Measurements from ENCODE around the gene RPP14.

Gene RPP14

GRCh38 chr3:58332575-58333188, 26.6 kb downstream of the RPP14 start, which contains the start of gene PXK:
PXK (plus strand) TSS chr3:58332892; CDS start chr3:58332989, 97 bp downstream.
- H2AK5ac ChIP-seq (ENCODE audit: low read length) = no peak within 1 kb of the TSS
- H2BK5ac ChIP-seq (ENCODE audit: low read depth, low read length, poor library complexity) = no peak within 1 kb of the TSS
- H3K9ac ChIP-seq (ENCODE audit: low read length) = peak within 1 kb of the TSS; percentile 79
- H3K36me3 ChIP-seq (ENCODE audit: control insufficient read depth in 1 of 2, insufficient read depth in 2 of 2, low read length in 2 of 2) = no peaks in the 10 kb centered on the region
- H4K91ac ChIP-seq (ENCODE audit: low read depth, low read length) = peak within 1 kb of the TSS; percentile 68
- no CpG with 5 or more reads among the region's 79 CpGs for WGBS (ENCODE audit: extremely low coverage, insufficient coverage, insufficient read length)
- no peaks in the 10 kb centered on the region for H3K27me3 ChIP-seq (ENCODE audit: insufficient read depth, low read length)
- no peak within 1 kb of the TSS for H3K23ac ChIP-seq (ENCODE audit: low read length)
- H3K4me3 ChIP-seq (ENCODE audit: low read depth, low read length) = peak within 1 kb of the TSS; percentile 92
- peak within 1 kb of the TSS; percentile 99 for H2AFZ ChIP-seq (ENCODE audit: insufficient read depth, low read length, poor library complexity)
- no peaks in the 10 kb centered on the region for H3K9me3 ChIP-seq (ENCODE audit: insufficient read depth, low read depth, low read length)
- peak within 1 kb of the TSS; percentile 98 for H3K14ac ChIP-seq (ENCODE audit: low read length)
- no peak within 1 kb of the TSS for H3K27ac ChIP-seq (ENCODE audit: low read depth, low read length)
- no peaks in the 10 kb centered on the region for H3K79me2 ChIP-seq (ENCODE audit: control insufficient read depth, insufficient read depth, low read length, poor library complexity)
- H4K8ac ChIP-seq (ENCODE audit: low read depth, low read length) = peak within 1 kb of the TSS; percentile 99
- H3K18ac ChIP-seq (ENCODE audit: low read length) = peak within 1 kb of the TSS; percentile 97
- DNase-seq = peak; percentile 68 to 79
- H3K79me1 ChIP-seq (ENCODE audit: low read length) = peaks cover 6% of the 10 kb centered on the region
- peak within 1 kb of the TSS; percentile 88 for H3K4me2 ChIP-seq (ENCODE audit: low read length)
- H3K4me1 ChIP-seq (ENCODE audit: control insufficient read depth in 1 of 2, insufficient read depth in 2 of 2, low read length in 2 of 2) = peaks cover 0 to 4% of the 10 kb centered on the region in 2 experiments
- peak within 1 kb of the TSS; percentile 96 for H4K12ac ChIP-seq (ENCODE audit: low read depth, low read length)
- peak within 1 kb of the TSS; percentile 92 for H2BK120ac ChIP-seq (ENCODE audit: insufficient read depth, low read length, poor library complexity)
- H3K4ac ChIP-seq (ENCODE audit: low read depth, low read length) = peak within 1 kb of the TSS; percentile 65
- H2BK12ac ChIP-seq (ENCODE audit: low read length) = peak within 1 kb of the TSS; percentile 89

- Histone ChIP-seq H2BK5ac (ENCODE audit: low read depth, low read length, poor library complexity) (no peak overlapping the region), H4K8ac (ENCODE audit: low read depth, low read length) (peak overlapping the region; percentile 4), H3K23ac (ENCODE audit: low read length) (no peak overlapping the region), H3K27me3 (ENCODE audit: insufficient read depth, low read length) (no peaks in the 10 kb centered on the region), H3K36me3 (ENCODE audit: control insufficient read depth in 1 of 2, insufficient read depth in 2 of 2, low read length in 2 of 2) (no peaks in the 10 kb centered on the region), H4K91ac (ENCODE audit: low read depth, low read length) (no peak overlapping the region), H3K79me2 (ENCODE audit: control insufficient read depth, insufficient read depth, low read length, poor library complexity) (no peaks in the 10 kb centered on the region), H2BK12ac (ENCODE audit: low read length) (peak overlapping the region; percentile 11), H3K4me2 (ENCODE audit: low read length) (peak overlapping the region; percentile 88), H3K14ac (ENCODE audit: low read length) (peak overlapping the region; percentile 55), H3K9ac (ENCODE audit: low read length) (peak overlapping the region; percentile 79), H2AFZ (ENCODE audit: insufficient read depth, low read length, poor library complexity) (peak overlapping the region; percentile 99), H3K9me3 (ENCODE audit: insufficient read depth, low read depth, low read length) (no peaks in the 10 kb centered on the region), H3K4me3 (ENCODE audit: low read depth, low read length) (peak overlapping the region; percentile 92), H2BK120ac (ENCODE audit: insufficient read depth, low read length, poor library complexity) (no peak overlapping the region), H3K27ac (ENCODE audit: low read depth, low read length) (no peak overlapping the region), H3K18ac (ENCODE audit: low read length) (no peak overlapping the region), H3K4me1 (ENCODE audit: control insufficient read depth in 1 of 2, insufficient read depth in 2 of 2, low read length in 2 of 2) (peaks cover 0 to 4% of the 10 kb centered on the region in 2 experiments), H3K79me1 (ENCODE audit: low read length) (peaks cover 6% of the 10 kb centered on the region), H2AK5ac (ENCODE audit: low read length) (no peak overlapping the region), H3K4ac (ENCODE audit: low read depth, low read length) (no peak overlapping the region), H4K12ac (ENCODE audit: low read depth, low read length) (no peak overlapping the region)
- WGBS (ENCODE audit: extremely low coverage, insufficient coverage, insufficient read length) = no CpG with 5 or more reads among the region's 37 CpGs
- DNase-seq = peak in 1 of 2 donors; percentile 10
Measured at GRCh38 chr3:58333206-58334012, 27.4 kb downstream of the RPP14 start.

GRCh38 chr3:58334013-58334321, 27.9 kb downstream of the RPP14 start:
- Histone ChIP-seq H4K12ac (ENCODE audit: low read depth, low read length) (no peak overlapping the region), H3K18ac (ENCODE audit: low read length) (no peak overlapping the region), H2AFZ (ENCODE audit: insufficient read depth, low read length, poor library complexity) (no peak overlapping the region), H3K27me3 (ENCODE audit: insufficient read depth, low read length) (no peaks in the 10 kb centered on the region), H3K14ac (ENCODE audit: low read length) (no peak overlapping the region), H3K9me3 (ENCODE audit: insufficient read depth, low read depth, low read length) (no peaks in the 10 kb centered on the region), H3K4me1 (ENCODE audit: control insufficient read depth in 1 of 2, insufficient read depth in 2 of 2, low read length in 2 of 2) (peaks cover 0 to 4% of the 10 kb centered on the region in 2 experiments), H3K9ac (ENCODE audit: low read length) (no peak overlapping the region), H2AK5ac (ENCODE audit: low read length) (no peak overlapping the region), H3K4ac (ENCODE audit: low read depth, low read length) (no peak overlapping the region), H3K4me2 (ENCODE audit: low read length) (no peak overlapping the region), H3K79me1 (ENCODE audit: low read length) (peaks cover 6% of the 10 kb centered on the region), H2BK12ac (ENCODE audit: low read length) (no peak overlapping the region), H3K4me3 (ENCODE audit: low read depth, low read length) (no peak overlapping the region), H2BK5ac (ENCODE audit: low read depth, low read length, poor library complexity) (no peak overlapping the region), H3K79me2 (ENCODE audit: control insufficient read depth, insufficient read depth, low read length, poor library complexity) (no peaks in the 10 kb centered on the region), H4K91ac (ENCODE audit: low read depth, low read length) (no peak overlapping the region), H3K36me3 (ENCODE audit: control insufficient read depth in 1 of 2, insufficient read depth in 2 of 2, low read length in 2 of 2) (no peaks in the 10 kb centered on the region), H3K27ac (ENCODE audit: low read depth, low read length) (no peak overlapping the region), H3K23ac (ENCODE audit: low read length) (no peak overlapping the region), H2BK120ac (ENCODE audit: insufficient read depth, low read length, poor library complexity) (no peak overlapping the region), H4K8ac (ENCODE audit: low read depth, low read length) (no peak overlapping the region)
- WGBS (ENCODE audit: extremely low coverage, insufficient coverage, insufficient read length) = no CpG with 5 or more reads among the region's 4 CpGs
- no peak for DNase-seq

GRCh38 chr3:58334506-58334884, 28.4 kb downstream of the RPP14 start:
- H2BK120ac ChIP-seq (ENCODE audit: insufficient read depth, low read length, poor library complexity) = no peak overlapping the region
- H2BK5ac ChIP-seq (ENCODE audit: low read depth, low read length, poor library complexity) = no peak overlapping the region
- H2AFZ ChIP-seq (ENCODE audit: insufficient read depth, low read length, poor library complexity) = no peak overlapping the region
- no peak overlapping the region for H3K18ac ChIP-seq (ENCODE audit: low read length)
- H3K4ac ChIP-seq (ENCODE audit: low read depth, low read length) = no peak overlapping the region
- no peak overlapping the region for H3K23ac ChIP-seq (ENCODE audit: low read length)
- no peak overlapping the region for H4K12ac ChIP-seq (ENCODE audit: low read depth, low read length)
- no peaks in the 10 kb centered on the region for H3K36me3 ChIP-seq (ENCODE audit: control insufficient read depth in 1 of 2, insufficient read depth in 2 of 2, low read length in 2 of 2)
- no peak overlapping the region for H3K9ac ChIP-seq (ENCODE audit: low read length)
- no peak overlapping the region for H2BK12ac ChIP-seq (ENCODE audit: low read length)
- H3K9me3 ChIP-seq (ENCODE audit: insufficient read depth, low read depth, low read length) = no peaks in the 10 kb centered on the region
- no peak for DNase-seq
- peaks cover 6% of the 10 kb centered on the region for H3K79me1 ChIP-seq (ENCODE audit: low read length)
- H3K79me2 ChIP-seq (ENCODE audit: control insufficient read depth, insufficient read depth, low read length, poor library complexity) = no peaks in the 10 kb centered on the region
- peaks cover 0 to 4% of the 10 kb centered on the region in 2 experiments for H3K4me1 ChIP-seq (ENCODE audit: control insufficient read depth in 1 of 2, insufficient read depth in 2 of 2, low read length in 2 of 2)
- no peaks in the 10 kb centered on the region for H3K27me3 ChIP-seq (ENCODE audit: insufficient read depth, low read length)
- no peak overlapping the region for H3K14ac ChIP-seq (ENCODE audit: low read length)
- H2AK5ac ChIP-seq (ENCODE audit: low read length) = no peak overlapping the region
- H4K8ac ChIP-seq (ENCODE audit: low read depth, low read length) = no peak overlapping the region
- no peak overlapping the region for H3K27ac ChIP-seq (ENCODE audit: low read depth, low read length)
- H3K4me2 ChIP-seq (ENCODE audit: low read length) = no peak overlapping the region
- H4K91ac ChIP-seq (ENCODE audit: low read depth, low read length) = no peak overlapping the region
- WGBS (ENCODE audit: extremely low coverage, insufficient coverage, insufficient read length) = no CpG with 5 or more reads among the region's 1 CpG
- H3K4me3 ChIP-seq (ENCODE audit: low read depth, low read length) = no peak overlapping the region
